WERI-Rb-1 (cell line): ENCODE measurements around the gene CDC42EP4.

Experiments
- DNase-seq: peaks from one replicate; pipeline ENCODE4 v3.0.0-alpha.2; 2020
- H3K27ac ChIP-seq: fragments of 250-450 bp; sonication (Bioruptor Pico); 2 replicates; pipeline ENCODE4 v1.5.1; 2020; ENCODE audit warnings: mild to moderate bottlenecking, moderate library complexity
- H3K27me3 ChIP-seq: fragments of 250-450 bp; sonication (Bioruptor Pico); 2 replicates; pipeline ENCODE4 v1.5.1; 2021; ENCODE audit warnings: mild to moderate bottlenecking, low read depth, moderate library complexity; ENCODE audit not compliant: insufficient read depth, severe bottlenecking
- H3K36me3 ChIP-seq: fragments of 250-450 bp; sonication (Bioruptor Pico); 2 replicates; pipeline ENCODE4 v1.5.1; 2020; ENCODE audit warnings: mild to moderate bottlenecking, moderate library complexity
- H3K4me3 ChIP-seq: 2 replicates; pipeline ENCODE4 v1.5.1; 2011; ENCODE audit warnings: low read depth, mild to moderate bottlenecking, control low read depth, low read length
- H3K9me3 ChIP-seq: fragments of 250-450 bp; sonication (Bioruptor Pico); 2 replicates; pipeline ENCODE4 v1.5.1; 2021; ENCODE audit warnings: mild to moderate bottlenecking, moderate library complexity; ENCODE audit not compliant: severe bottlenecking
- CTCF ChIP-seq: IDR thresholded peaks from 2 replicates; pipeline ENCODE4 v1.5.1; 2011; ENCODE audit warnings: low read depth, mild to moderate bottlenecking, control low read depth, inconsistent platforms, low read length

The CDC42EP4 gene

GRCh38 chr17:73297934-73298861 is 13.6 kb downstream of the CDC42EP4 start:
- Histone ChIP-seq H3K9me3 (no peaks in the 10 kb centered on the region), H3K27ac (peak overlapping the region; percentile 53), H3K27me3 (no peaks in the 10 kb centered on the region), H3K4me3 (no peak overlapping the region), H3K36me3 (peaks cover 11% of the 10 kb centered on the region)
- peak; percentile 71 for DNase-seq
- no peak for TF ChIP-seq CTCF

- H3K27ac ChIP-seq, result no peak overlapping the region
- H3K36me3 ChIP-seq, result peaks cover 21% of the 10 kb centered on the region
- H3K27me3 ChIP-seq, result no peaks in the 10 kb centered on the region
- no peaks in the 10 kb centered on the region for H3K9me3 ChIP-seq
- no peak for TF ChIP-seq CTCF
- DNase-seq, result no peak
- no peak overlapping the region for H3K4me3 ChIP-seq
Measured at GRCh38 chr17:73293480-73293911, 18.3 kb downstream of the CDC42EP4 start.

GRCh38 chr17:73293031-73293430 is 18.8 kb downstream of the CDC42EP4 start:
- no peak overlapping the region for H3K27ac ChIP-seq
- peaks cover 21% of the 10 kb centered on the region for H3K36me3 ChIP-seq
- H3K4me3 ChIP-seq, result no peak overlapping the region
- no peak for DNase-seq
- H3K9me3 ChIP-seq, result no peaks in the 10 kb centered on the region
- no peak for TF ChIP-seq CTCF
- no peaks in the 10 kb centered on the region for H3K27me3 ChIP-seq

- H3K27ac ChIP-seq, result no peak overlapping the region
Measured at GRCh38 chr17:73292031-73292531, 19.7 kb downstream of the CDC42EP4 start.

GRCh38 chr17:73291260-73291801 is 20.5 kb downstream of the CDC42EP4 start:
- no peak for TF ChIP-seq CTCF
- no peak for DNase-seq
- Histone ChIP-seq H3K27ac (no peak overlapping the region), H3K27me3 (no peaks in the 10 kb centered on the region), H3K9me3 (no peaks in the 10 kb centered on the region), H3K36me3 (peaks cover 21% of the 10 kb centered on the region), H3K4me3 (no peak overlapping the region)

More at GRCh38 chr17:73292031-73292531, 19.7 kb downstream of the CDC42EP4 start:
- no peaks in the 10 kb centered on the region for H3K27me3 ChIP-seq
- H3K36me3 ChIP-seq, result peaks cover 21% of the 10 kb centered on the region
- TF ChIP-seq CTCF, result no peak
- DNase-seq, result no peak
- no peaks in the 10 kb centered on the region for H3K9me3 ChIP-seq
- H3K4me3 ChIP-seq, result no peak overlapping the region
